Caco-2 (cell line): ENCODE data around the gene STK32C. TPM values are rescaled to one million over a fixed set of nuclear protein-coding genes. Genes with fewer than 3 reads are reported as not detected.

Experiments used
- BruUV-seq: library from RNA; stranded (reverse); fragments of 400-500 nt; replicated peaks from 2 replicates; lab custom pipeline; 2021; lab: Mats Ljungman, UMichigan
- CTCF ChIA-PET: fragments of 300-600 bp; sonication (Branson Sonifier 250); formaldehyde crosslinking; loops from one replicate; lab custom pipeline; 2022; ENCODE audit warnings: antibody characterized with exemption; lab: Charles Lee
- POLR2A ChIA-PET: fragments of 300-600 bp; sonication (Branson Sonifier 250); formaldehyde crosslinking; loops from one replicate; lab custom pipeline; 2022; ENCODE audit warnings: antibody characterized with exemption; lab: Charles Lee
- DNase-seq, 2 experiments: peaks; one replicate each; pipeline versions ENCODE4 v3.0.0 to v3.0.0-alpha.2; 2020 to 2022
- H3K27me3 ChIP-seq: replicated peaks from 2 replicates; pipeline ENCODE4 v1.6.0; 2011; ENCODE audit warnings: low read length; ENCODE audit not compliant: control insufficient read depth, insufficient read depth
- H3K36me3 ChIP-seq: 2 replicates; pipeline ENCODE4 v1.5.1; 2011; ENCODE audit warnings: low read length; ENCODE audit not compliant: control insufficient read depth, insufficient read depth
- H3K4me1 ChIP-seq: fragments of 250-450 bp; sonication (Bioruptor Pico); 2 replicates; pipeline ENCODE4 v1.5.1; 2020; ENCODE audit warnings: mild to moderate bottlenecking
- H3K4me3 ChIP-seq: 2 replicates; pipeline ENCODE4 v1.5.1; 2011; ENCODE audit warnings: low read depth, mild to moderate bottlenecking, control low read depth, low read length
- H3K9me3 ChIP-seq: fragments of 250-450 bp; sonication (Bioruptor Pico); 2 replicates; pipeline ENCODE4 v1.5.1; 2020; ENCODE audit warnings: mild to moderate bottlenecking, moderate library complexity
- H3K27ac Mint-ChIP-seq: one replicate; pipeline ENCODE4 v1.8.0; 2022; ENCODE audit warnings: mixed read lengths; ENCODE audit not compliant: unreplicated experiment
- H3K27me3 Mint-ChIP-seq: one replicate; pipeline ENCODE4 v1.8.0; 2022; ENCODE audit warnings: mixed read lengths; ENCODE audit not compliant: insufficient read depth, unreplicated experiment
- H3K36me3 Mint-ChIP-seq: one replicate; pipeline ENCODE4 v1.8.0; 2022; ENCODE audit warnings: mild to moderate bottlenecking, mixed read lengths; ENCODE audit not compliant: insufficient read depth, unreplicated experiment
- H3K4me1 Mint-ChIP-seq: one replicate; pipeline ENCODE4 v1.8.0; 2022; ENCODE audit warnings: low read depth, mixed read lengths; ENCODE audit not compliant: unreplicated experiment
- H3K4me3 Mint-ChIP-seq: one replicate; pipeline ENCODE4 v1.8.0; 2022; ENCODE audit warnings: mild to moderate bottlenecking, moderate library complexity, mixed read lengths; ENCODE audit not compliant: unreplicated experiment
- H3K9me3 Mint-ChIP-seq: one replicate; pipeline ENCODE4 v1.8.0; 2022; ENCODE audit warnings: mixed read lengths; ENCODE audit not compliant: unreplicated experiment
- CTCF ChIP-seq, 2 experiments: fragments of 200-600 bp in 1 of 2; IDR thresholded peaks; 1 replicate in 1 of 2; 2 replicates in 1 of 2; pipeline versions ENCODE4 v1.5.1 to v1.8.0; 2011 to 2022; ENCODE audit warnings: antibody characterized with exemption in 1 of 2, control low read depth in 1 of 2, inconsistent platforms in 1 of 2, low read depth in 1 of 2, low read length in 1 of 2, mild to moderate bottlenecking in 1 of 2, moderate library complexity in 1 of 2; ENCODE audit not compliant: insufficient read depth in 1 of 2, severe bottlenecking in 1 of 2, unreplicated experiment in 1 of 2
- intact Hi-C: fragments of 100-400 bp; cut with micrococcal nuclease; formaldehyde crosslinking; loops from one replicate; pipeline ENCODE4 v1.10.0; 2022; ENCODE audit not compliant: unreplicated experiment
- total RNA-seq: library from RNA; stranded (reverse); gene quantifications from 2 replicates; pipeline ENCODE4 v1.2.3, GENCODE V29; 2022

Gene STK32C
- total RNA-seq, 1 experiment from 2014 or later = 13.3 TPM

- no TSS peak for BruUV-seq
- no peak overlapping the region for H3K27ac Mint-ChIP-seq
- 0 out of 2 replicates have a peak, but pooled peaks cover 2% of the 10 kb centered on the region for H3K4me1 ChIP-seq
- no peaks in the 10 kb centered on the region; the same call in 1 of the 2 replicates for H3K27me3 ChIP-seq
- no peaks in the 10 kb centered on the region for H3K36me3 Mint-ChIP-seq
- H3K27me3 Mint-ChIP-seq = no peaks in the 10 kb centered on the region
- no peak for DNase-seq
- intact Hi-C loops = no loop called here
- CTCF ChIA-PET = no interaction called here
- H3K4me1 Mint-ChIP-seq = no peaks in the 10 kb centered on the region
- POLR2A ChIA-PET = no interaction called here
- no peak for TF ChIP-seq CTCF (IDR thresholded peaks at IDR 0.05; ENCODE audit: insufficient read depth in 1 of 2, low read depth in 1 of 2, low read length in 1 of 2, severe bottlenecking in 1 of 2, unreplicated experiment in 1 of 2)
- H3K9me3 Mint-ChIP-seq = no peaks in the 10 kb centered on the region
- no peaks in the 10 kb centered on the region for H3K9me3 ChIP-seq
- H3K36me3 ChIP-seq = no peaks in the 10 kb centered on the region
- no peak overlapping the region for H3K4me3 Mint-ChIP-seq
- H3K4me3 ChIP-seq = no peak overlapping the region
Observed at GRCh38 chr10:132197271-132198067, 110.3 kb downstream of the STK32C start.

GRCh38 chr10:132196178-132197113 is 111.3 kb downstream of the STK32C start:
- no peaks in the 10 kb centered on the region for H3K36me3 Mint-ChIP-seq
- no peaks in the 10 kb centered on the region for H3K9me3 Mint-ChIP-seq
- H3K36me3 ChIP-seq = no peaks in the 10 kb centered on the region
- CTCF ChIA-PET = no interaction called here
- H3K27me3 Mint-ChIP-seq = no peaks in the 10 kb centered on the region
- no peak overlapping the region for H3K4me3 ChIP-seq
- no peaks in the 10 kb centered on the region for H3K4me1 Mint-ChIP-seq
- intact Hi-C loops = no loop called here
- no peak overlapping the region for H3K27ac Mint-ChIP-seq
- H3K9me3 ChIP-seq = no peaks in the 10 kb centered on the region
- BruUV-seq = no TSS peak
- H3K4me1 ChIP-seq = no peaks in the 10 kb centered on the region
- no peak overlapping the region for H3K4me3 Mint-ChIP-seq
- POLR2A ChIA-PET = no interaction called here
- no peaks in the 10 kb centered on the region; the same call in 1 of the 2 replicates for H3K27me3 ChIP-seq
- no peak for TF ChIP-seq CTCF (IDR thresholded peaks at IDR 0.05; ENCODE audit: insufficient read depth in 1 of 2, low read depth in 1 of 2, low read length in 1 of 2, severe bottlenecking in 1 of 2, unreplicated experiment in 1 of 2)
- DNase-seq = no peak

- no peak for DNase-seq
- Mint-ChIP-seq H3K27ac (no peak overlapping the region), H3K27me3 (no peaks in the 10 kb centered on the region), H3K36me3 (no peaks in the 10 kb centered on the region), H3K4me1 (no peaks in the 10 kb centered on the region), H3K4me3 (no peak overlapping the region), H3K9me3 (no peaks in the 10 kb centered on the region)
- CTCF ChIA-PET = no interaction called here
- BruUV-seq = no TSS peak
- Histone ChIP-seq H3K9me3 (no peaks in the 10 kb centered on the region), H3K4me1 (no peaks in the 10 kb centered on the region), H3K36me3 (no peaks in the 10 kb centered on the region), H3K27me3 (no peaks in the 10 kb centered on the region; the same call in 1 of the 2 replicates), H3K4me3 (no peak overlapping the region)
- no peak for TF ChIP-seq CTCF (IDR thresholded peaks at IDR 0.05; ENCODE audit: insufficient read depth in 1 of 2, low read depth in 1 of 2, low read length in 1 of 2, severe bottlenecking in 1 of 2, unreplicated experiment in 1 of 2)
- POLR2A ChIA-PET = no interaction called here
- intact Hi-C loops = no loop called here
Observed at GRCh38 chr10:132195366-132196075, 112.2 kb downstream of the STK32C start.
